IMR-90 (cell line): Measurements from ENCODE around the gene CALML4. TPM values are rescaled to one million over a fixed set of nuclear protein-coding genes. Genes with fewer than 3 reads are reported as not detected.

Source experiments
- ATAC-seq: fragments of 200-7000 bp; cut with Tn5 transposase; 2 replicates; pipeline ENCODE4 v1.9.1; 2020; ENCODE audit warnings: low read depth, mild to moderate bottlenecking, moderate library complexity
- BruUV-seq: library from RNA; stranded (reverse); fragments of 400-500 nt; replicated peaks from 2 replicates; lab custom pipeline; 2021; lab: Mats Ljungman, UMichigan
- CTCF ChIA-PET: fragments of 300-600 bp; formaldehyde crosslinking; extraction: SDS; loops from one replicate; lab custom pipeline; 2021; ENCODE audit warnings: antibody characterized with exemption; lab: Yijun Ruan, JAX
- POLR2A ChIA-PET: fragments of 300-600 bp; sonication (Branson Sonifier 250); formaldehyde crosslinking; loops from one replicate; lab custom pipeline; 2022; ENCODE audit warnings: antibody characterized with exemption; ENCODE audit not compliant: unreplicated experiment; lab: Charles Lee
- DNase-seq: peaks from one replicate; pipeline ENCODE4 v3.0.0; 2013
- H2AFZ ChIP-seq: replicated peaks from 2 replicates; pipeline ENCODE3; 2013; ENCODE audit warnings: low read length, mild to moderate bottlenecking; ENCODE audit not compliant: poor library complexity
- H2AK5ac ChIP-seq: 2 replicates; pipeline ENCODE4 v1.6.1; 2013; ENCODE audit warnings: low read depth, low read length, inconsistent platforms
- H2AK9ac ChIP-seq: replicated peaks from 2 replicates; pipeline ENCODE3; 2013; ENCODE audit warnings: mild to moderate bottlenecking, low read depth, low read length, moderate library complexity; ENCODE audit not compliant: poor library complexity
- H2BK120ac ChIP-seq: 2 replicates; pipeline ENCODE4 v1.6.1; 2013; ENCODE audit warnings: low read depth, low read length, inconsistent platforms
- H2BK15ac ChIP-seq: 3 replicates; pipeline ENCODE4 v1.6.1; 2013; ENCODE audit warnings: low read depth, low read length, inconsistent platforms
- H2BK20ac ChIP-seq: 2 replicates; pipeline ENCODE4 v1.6.1; 2013; ENCODE audit warnings: low read depth, mild to moderate bottlenecking, inconsistent platforms, low read length, moderate library complexity
- H2BK5ac ChIP-seq: 2 replicates; pipeline ENCODE4 v1.6.1; 2013; ENCODE audit warnings: mild to moderate bottlenecking, low read depth, low read length, inconsistent platforms; ENCODE audit not compliant: poor library complexity, severe bottlenecking
- H3K14ac ChIP-seq: replicated peaks from 2 replicates; pipeline ENCODE4 v1.6.1; 2013; ENCODE audit warnings: low read depth, low read length, inconsistent platforms
- H3K18ac ChIP-seq: 2 replicates; pipeline ENCODE4 v1.6.1; 2013; ENCODE audit warnings: low read depth, low read length, control low read depth
- H3K23ac ChIP-seq: 2 replicates; pipeline ENCODE4 v1.6.1; 2013; ENCODE audit warnings: low read depth, low read length, inconsistent platforms
- H3K27ac ChIP-seq: 2 replicates; pipeline ENCODE4 v1.5.1; 2013; ENCODE audit warnings: mild to moderate bottlenecking, control low read depth, low read length; ENCODE audit not compliant: insufficient read depth
- H3K27me3 ChIP-seq: 2 replicates; pipeline ENCODE4 v1.6.1; 2013; ENCODE audit warnings: low read length; ENCODE audit not compliant: control insufficient read depth, insufficient read depth
- H3K36me3 ChIP-seq: 2 replicates; pipeline ENCODE4 v1.6.1; 2013; ENCODE audit warnings: low read length, mixed read lengths; ENCODE audit not compliant: control insufficient read depth, insufficient read depth
- H3K4ac ChIP-seq: 2 replicates; pipeline ENCODE4 v1.6.1; 2013; ENCODE audit warnings: low read depth, low read length, inconsistent platforms
- H3K4me1 ChIP-seq: 2 replicates; pipeline ENCODE4 v1.6.1; 2013; ENCODE audit warnings: low read length, mixed read lengths; ENCODE audit not compliant: control insufficient read depth, insufficient read depth
- H3K4me2 ChIP-seq: 2 replicates; pipeline ENCODE4 v1.6.1; 2013; ENCODE audit warnings: low read depth, mild to moderate bottlenecking, control low read depth, low read length, moderate library complexity
- H3K4me3 ChIP-seq: 2 replicates; pipeline ENCODE4 v1.5.1; 2013; ENCODE audit warnings: low read depth, mild to moderate bottlenecking, control low read depth, low read length, moderate library complexity; ENCODE audit not compliant: insufficient read depth
- H3K56ac ChIP-seq: 2 replicates; pipeline ENCODE4 v1.6.1; 2013; ENCODE audit warnings: low read length, inconsistent platforms; ENCODE audit not compliant: insufficient read depth; ENCODE audit errors: extremely low read depth
- H3K79me1 ChIP-seq, 2 experiments: 2 replicates each; pipeline ENCODE4 v1.6.1; 2013; ENCODE audit warnings: low read length in 2 of 2, inconsistent platforms in 1 of 2, low read depth in 1 of 2
- H3K9ac ChIP-seq: 2 replicates; pipeline ENCODE4 v1.6.1; 2013; ENCODE audit warnings: low read depth, low read length, control low read depth
- H3K9me1 ChIP-seq: 2 replicates; pipeline ENCODE4 v1.6.1; 2013; ENCODE audit warnings: low read length, inconsistent platforms; ENCODE audit not compliant: insufficient read depth
- H3K9me3 ChIP-seq: 2 replicates; pipeline ENCODE4 v1.6.1; 2013; ENCODE audit warnings: low read length; ENCODE audit not compliant: control insufficient read depth, insufficient read depth
- H4K20me1 ChIP-seq: 2 replicates; pipeline ENCODE4 v1.6.1; 2013; ENCODE audit warnings: low read length, inconsistent platforms; ENCODE audit not compliant: insufficient read depth
- H4K5ac ChIP-seq: 2 replicates; pipeline ENCODE4 v1.6.1; 2013; ENCODE audit warnings: mild to moderate bottlenecking, low read depth, low read length, control low read depth
- H4K8ac ChIP-seq, 2 experiments: 2 replicates each; pipeline ENCODE4 v1.6.1; 2013; ENCODE audit warnings: low read depth in 2 of 2, low read length in 2 of 2, control low read depth in 1 of 2, inconsistent platforms in 1 of 2
- H4K91ac ChIP-seq: 2 replicates; pipeline ENCODE4 v1.6.1; 2013; ENCODE audit warnings: low read depth, low read length, inconsistent platforms; ENCODE audit not compliant: insufficient read depth
- CHD1 ChIP-seq: IDR thresholded peaks from 2 replicates; pipeline ENCODE4 v1.6.1; 2012; ENCODE audit warnings: low read depth, low read length, improper control_type of control experiment
- MXI1 ChIP-seq: IDR thresholded peaks from 2 replicates; pipeline ENCODE4 v1.6.1; 2012; ENCODE audit warnings: low read depth, mild to moderate bottlenecking, low read length, moderate library complexity, borderline replicate concordance
- POLR2A ChIP-seq: IDR thresholded peaks from 2 replicates; pipeline ENCODE4 v1.6.1; 2012; ENCODE audit warnings: mild to moderate bottlenecking, low read depth, low read length
- RCOR1 ChIP-seq: IDR thresholded peaks from 2 replicates; pipeline ENCODE4 v1.6.1; 2012; ENCODE audit warnings: mild to moderate bottlenecking, low read length, improper control_type of control experiment; ENCODE audit not compliant: insufficient replicate concordance
- RFX5 ChIP-seq: IDR thresholded peaks from 2 replicates; pipeline ENCODE4 v1.8.0; 2012; ENCODE audit warnings: low read depth, mild to moderate bottlenecking, low read length, moderate library complexity
- WGBS, 2 experiments: methylation state at CpG; one replicate each; pipeline versions ENCODE4 v1.1.5 to v1.1.7; 2013; ENCODE audit warnings: missing lambda C conversion rate in 2 of 2; ENCODE audit not compliant: insufficient read length in 1 of 2; ENCODE audit errors: extremely low coverage in 2 of 2; 5-methylcytosine and 5-hydroxymethylcytosine counted together
- dilution Hi-C: fragments of 300-500 bp; cut with HindIII; formaldehyde crosslinking; loops from one replicate; pipeline ENCODE4 v1.14.3; 2018; ENCODE audit warnings: low sequenced_read_pairs; ENCODE audit not compliant: unreplicated experiment
- in situ Hi-C: fragments of 300-500 bp; cut with MboI; formaldehyde crosslinking; loops from 3 replicates; pipeline ENCODE4 v1.14.3; 2019; ENCODE audit warnings: low sequenced_read_pairs, inconsistent platforms, mixed read lengths
- intact Hi-C: fragments of 100-400 bp; cut with micrococcal nuclease; formaldehyde crosslinking; loops from 2 replicates; pipeline ENCODE4 v1.10.0; 2022
- polyA plus RNA-seq, 3 experiments: library from polyadenylated mRNA; depleted of rRNA; stranded (reverse); fragments of >200 nt; gene quantifications; 2 replicates each; pipeline ENCODE4 v1.2.3, GENCODE V29; 2012; ENCODE audit warnings: low replicate concordance in 1 of 3
- total RNA-seq: library from RNA; depleted of rRNA; stranded (reverse); fragments of >200 nt; gene quantifications from 2 replicates; pipeline ENCODE4 v1.2.3, GENCODE V29; 2012
- TF ChIP-seq, protein P1 (sequence below): conservative IDR thresholded peaks from 2 replicates; pipeline ENCODE4 v1.5.1; 2012; ENCODE audit warnings: mild to moderate bottlenecking, low read depth, low read length, improper control_type of control experiment

Gene CALML4
- total and polyA plus RNA-seq, 2 of the 4 experiments (the other 2 are of a cell fraction): 0.36 to 1.3 TPM

DNA sequence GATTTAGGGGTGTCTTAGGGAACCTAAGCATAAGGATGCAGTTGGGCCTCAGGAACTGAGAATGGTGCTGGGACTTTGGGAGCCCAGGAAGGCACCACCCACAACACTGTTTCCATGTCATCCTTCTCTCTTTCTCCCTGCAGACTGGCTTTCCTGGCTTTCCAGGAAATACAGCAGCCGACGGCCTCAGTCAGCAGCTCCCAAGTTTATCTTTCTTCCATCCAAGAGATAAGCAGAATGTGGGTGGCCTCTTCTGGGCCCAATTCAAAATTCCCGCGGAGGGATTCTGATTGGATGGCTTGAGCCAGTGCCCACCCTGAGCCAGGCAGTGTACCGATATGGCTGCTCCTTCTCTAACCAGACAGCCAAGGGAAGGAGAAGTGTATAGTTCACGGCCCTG is 28.9 kb upstream of the CALML4 start:
- H4K20me1 ChIP-seq: no peaks in the 10 kb centered on the region
- peak overlapping the region; percentile 23 for H3K4me2 ChIP-seq
- H2BK120ac ChIP-seq: peak overlapping the region; percentile 16
- intact Hi-C loops: no loop called here
- H2BK20ac ChIP-seq: no peak overlapping the region
- H3K18ac ChIP-seq: no peak overlapping the region
- H2BK15ac ChIP-seq: no peak overlapping the region; the same call in 2 of the 3 replicates
- no peak overlapping the region for H2BK5ac ChIP-seq
- H3K23ac ChIP-seq: no peak overlapping the region
- H3K14ac ChIP-seq: peak overlapping the region; percentile 63; the same call in 1 of the 2 replicates
- no peaks in the 10 kb centered on the region for H3K9me3 ChIP-seq
- no TSS peak for BruUV-seq
- CTCF ChIA-PET: no interaction called here
- H3K4ac ChIP-seq: no peak overlapping the region
- POLR2A ChIA-PET: no interaction called here
- H3K4me1 ChIP-seq: no peaks in the 10 kb centered on the region
- dilution Hi-C loops: no loop called here
- no CpG with 5 or more reads among the region's 6 CpGs for WGBS, 2 experiments
- H3K4me3 ChIP-seq: no peak overlapping the region
- peak overlapping the region; percentile 18; the same call in 1 of the 2 replicates for H4K91ac ChIP-seq
- ATAC-seq (peak; percentile 12; the same call in 1 of the 2 replicates), DNase-seq (peak; percentile 33)
- TF ChIP-seq MXI1 (peak; percentile 35; the same call in 1 of the 2 replicates), CHD1 (no peak), RCOR1 (no peak), POLR2A (no peak), RFX5 (no peak)
- TF ChIP-seq, protein P1, sequence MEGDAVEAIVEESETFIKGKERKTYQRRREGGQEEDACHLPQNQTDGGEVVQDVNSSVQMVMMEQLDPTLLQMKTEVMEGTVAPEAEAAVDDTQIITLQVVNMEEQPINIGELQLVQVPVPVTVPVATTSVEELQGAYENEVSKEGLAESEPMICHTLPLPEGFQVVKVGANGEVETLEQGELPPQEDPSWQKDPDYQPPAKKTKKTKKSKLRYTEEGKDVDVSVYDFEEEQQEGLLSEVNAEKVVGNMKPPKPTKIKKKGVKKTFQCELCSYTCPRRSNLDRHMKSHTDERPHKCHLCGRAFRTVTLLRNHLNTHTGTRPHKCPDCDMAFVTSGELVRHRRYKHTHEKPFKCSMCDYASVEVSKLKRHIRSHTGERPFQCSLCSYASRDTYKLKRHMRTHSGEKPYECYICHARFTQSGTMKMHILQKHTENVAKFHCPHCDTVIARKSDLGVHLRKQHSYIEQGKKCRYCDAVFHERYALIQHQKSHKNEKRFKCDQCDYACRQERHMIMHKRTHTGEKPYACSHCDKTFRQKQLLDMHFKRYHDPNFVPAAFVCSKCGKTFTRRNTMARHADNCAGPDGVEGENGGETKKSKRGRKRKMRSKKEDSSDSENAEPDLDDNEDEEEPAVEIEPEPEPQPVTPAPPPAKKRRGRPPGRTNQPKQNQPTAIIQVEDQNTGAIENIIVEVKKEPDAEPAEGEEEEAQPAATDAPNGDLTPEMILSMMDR: no peak
- peaks cover 0 to under 1% of the 10 kb centered on the region in 2 experiments; a peak in 1 of 4 replicates for H3K79me1 ChIP-seq
- no peak overlapping the region; the same call in 1 of the 2 replicates for H3K56ac ChIP-seq
- peak overlapping the region; percentile 68 for H2AFZ ChIP-seq
- H3K36me3 ChIP-seq: no peaks in the 10 kb centered on the region
- H4K8ac ChIP-seq: peak overlapping the region in 1 of 2 experiments; percentile 82; a peak in 2 of 4 replicates
- no peak overlapping the region for H2AK5ac ChIP-seq
- H3K27ac ChIP-seq: no peak overlapping the region
- no peak overlapping the region for H3K9ac ChIP-seq
- no peak overlapping the region for H4K5ac ChIP-seq
- no peaks in the 10 kb centered on the region for H3K27me3 ChIP-seq
- peaks cover 6% of the 10 kb centered on the region for H3K9me1 ChIP-seq
- in situ Hi-C loops: no loop called here
- peak overlapping the region; percentile 71 for H2AK9ac ChIP-seq
